ENCODE results near the gene RAB9A.

The RAB9A gene

GRCh38 chrX:13690836-13691235 lies 1.9 kb downstream of the RAB9A start:
- TF ChIP-seq ISL1 (CRISPR knock-in tag; IDR thresholded peaks at IDR 0.05): no peak
- no peak for TF ChIP-seq CREB5 (CRISPR knock-in tag; IDR thresholded peaks at IDR 0.05; ENCODE audit: low read depth)
- no peak for TF ChIP-seq ZNF8 (CRISPR knock-in tag; IDR thresholded peaks at IDR 0.05)
- no peak for TF ChIP-seq TOX (CRISPR knock-in tag; IDR thresholded peaks at IDR 0.05; ENCODE audit: borderline replicate concordance)
- no peak for TF ChIP-seq GLIS3 (CRISPR knock-in tag; IDR thresholded peaks at IDR 0.05)
- TF ChIP-seq, protein P1, sequence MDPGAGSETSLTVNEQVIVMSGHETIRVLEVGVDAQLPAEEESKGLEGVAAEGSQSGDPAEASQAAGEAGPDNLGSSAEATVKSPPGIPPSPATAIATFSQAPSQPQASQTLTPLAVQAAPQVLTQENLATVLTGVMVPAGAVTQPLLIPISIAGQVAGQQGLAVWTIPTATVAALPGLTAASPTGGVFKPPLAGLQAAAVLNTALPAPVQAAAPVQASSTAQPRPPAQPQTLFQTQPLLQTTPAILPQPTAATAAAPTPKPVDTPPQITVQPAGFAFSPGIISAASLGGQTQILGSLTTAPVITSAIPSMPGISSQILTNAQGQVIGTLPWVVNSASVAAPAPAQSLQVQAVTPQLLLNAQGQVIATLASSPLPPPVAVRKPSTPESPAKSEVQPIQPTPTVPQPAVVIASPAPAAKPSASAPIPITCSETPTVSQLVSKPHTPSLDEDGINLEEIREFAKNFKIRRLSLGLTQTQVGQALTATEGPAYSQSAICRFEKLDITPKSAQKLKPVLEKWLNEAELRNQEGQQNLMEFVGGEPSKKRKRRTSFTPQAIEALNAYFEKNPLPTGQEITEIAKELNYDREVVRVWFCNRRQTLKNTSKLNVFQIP (CRISPR knock-in tag; IDR thresholded peaks at IDR 0.05; ENCODE audit: borderline replicate concordance, low read depth): no peak
- TF ChIP-seq ZFP30 (CRISPR knock-in tag; IDR thresholded peaks at IDR 0.05): no peak
- no peak for TF ChIP-seq ARNTL (CRISPR knock-in tag; IDR thresholded peaks at IDR 0.05; ENCODE audit: borderline replicate concordance, low read depth)
- TF ChIP-seq ZC3H10 (CRISPR knock-in tag; IDR thresholded peaks at IDR 0.05): no peak
- TF ChIP-seq SNAI2 (CRISPR knock-in tag; IDR thresholded peaks at IDR 0.05): no peak
- TF ChIP-seq TSHZ2 (CRISPR knock-in tag; IDR thresholded peaks at IDR 0.05): no peak
- TF ChIP-seq CSDC2 (CRISPR knock-in tag; IDR thresholded peaks at IDR 0.05): no peak
- no peak for TF ChIP-seq ESRRG (CRISPR knock-in tag; IDR thresholded peaks at IDR 0.05)
- no peak for TF ChIP-seq OSR1 (CRISPR knock-in tag; IDR thresholded peaks at IDR 0.05)
- no peak for ATAC-seq

DNA sequence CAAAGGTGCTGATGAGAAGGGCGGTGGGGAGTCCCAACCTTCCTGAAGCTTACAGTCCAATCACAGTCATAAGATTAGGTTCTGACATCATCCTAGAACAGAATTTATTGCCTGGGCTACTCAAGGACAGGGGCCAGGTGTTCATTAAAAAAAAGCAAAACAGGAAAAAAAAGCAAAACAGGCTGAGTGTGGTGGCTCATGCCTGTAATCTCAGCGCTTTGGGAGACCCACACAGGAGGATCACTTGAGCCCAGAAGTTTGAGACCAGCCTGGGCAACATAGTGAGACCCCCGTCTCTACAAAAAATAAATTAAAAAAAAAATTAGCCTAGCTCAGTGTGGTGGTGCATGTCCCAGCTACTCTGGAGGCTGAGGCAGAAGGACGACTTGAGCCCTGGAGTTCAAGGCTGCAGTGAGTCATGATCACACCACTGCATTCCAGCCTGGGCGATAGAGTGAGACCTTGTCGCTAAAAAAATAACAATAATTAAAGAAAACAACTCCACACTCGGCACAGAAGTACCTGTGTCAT lies 3.0 kb downstream of the RAB9A start:
- no peak for TF ChIP-seq ZFP3 (CRISPR knock-in tag; IDR thresholded peaks at IDR 0.05)
- TF ChIP-seq TCF4 (CRISPR knock-in tag; IDR thresholded peaks at IDR 0.05; ENCODE audit: borderline replicate concordance): no peak
- no peak for TF ChIP-seq TOX (CRISPR knock-in tag; IDR thresholded peaks at IDR 0.05; ENCODE audit: borderline replicate concordance)
- TF ChIP-seq, protein P1 (CRISPR knock-in tag; IDR thresholded peaks at IDR 0.05; ENCODE audit: borderline replicate concordance, low read depth): no peak
- TF ChIP-seq CSDC2 (CRISPR knock-in tag; IDR thresholded peaks at IDR 0.05): no peak
- TF ChIP-seq ZC3H10 (CRISPR knock-in tag; IDR thresholded peaks at IDR 0.05): no peak
- TF ChIP-seq ESRRG (CRISPR knock-in tag; IDR thresholded peaks at IDR 0.05): no peak
- no peak for TF ChIP-seq ZNF565 (CRISPR knock-in tag; conservative IDR thresholded peaks at IDR 0.05; ENCODE audit: low read depth)
- TF ChIP-seq ZNF70 (CRISPR knock-in tag; IDR thresholded peaks at IDR 0.05): no peak
- TF ChIP-seq RARB (CRISPR knock-in tag; IDR thresholded peaks at IDR 0.05): no peak
- no peak for TF ChIP-seq ISL1 (CRISPR knock-in tag; IDR thresholded peaks at IDR 0.05)
- no peak for TF ChIP-seq BACH2 (CRISPR knock-in tag; IDR thresholded peaks at IDR 0.05; ENCODE audit: borderline replicate concordance)
- TF ChIP-seq, protein P2, sequence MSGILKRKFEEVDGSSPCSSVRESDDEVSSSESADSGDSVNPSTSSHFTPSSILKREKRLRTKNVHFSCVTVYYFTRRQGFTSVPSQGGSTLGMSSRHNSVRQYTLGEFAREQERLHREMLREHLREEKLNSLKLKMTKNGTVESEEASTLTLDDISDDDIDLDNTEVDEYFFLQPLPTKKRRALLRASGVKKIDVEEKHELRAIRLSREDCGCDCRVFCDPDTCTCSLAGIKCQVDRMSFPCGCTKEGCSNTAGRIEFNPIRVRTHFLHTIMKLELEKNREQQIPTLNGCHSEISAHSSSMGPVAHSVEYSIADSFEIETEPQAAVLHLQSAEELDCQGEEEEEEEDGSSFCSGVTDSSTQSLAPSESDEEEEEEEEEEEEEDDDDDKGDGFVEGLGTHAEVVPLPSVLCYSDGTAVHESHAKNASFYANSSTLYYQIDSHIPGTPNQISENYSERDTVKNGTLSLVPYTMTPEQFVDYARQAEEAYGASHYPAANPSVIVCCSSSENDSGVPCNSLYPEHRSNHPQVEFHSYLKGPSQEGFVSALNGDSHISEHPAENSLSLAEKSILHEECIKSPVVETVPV (CRISPR knock-in tag; IDR thresholded peaks at IDR 0.05): no peak
- TF ChIP-seq ZFP30 (CRISPR knock-in tag; IDR thresholded peaks at IDR 0.05): no peak
- TF ChIP-seq TSHZ2 (CRISPR knock-in tag; IDR thresholded peaks at IDR 0.05): no peak
- no peak for ATAC-seq

Data from SK-N-SH treated with all-trans-retinoic acid at 6 μM for 48 hours (cell line).